GM12878 (cell line): ENCODE results near the gene LSM5. TPM values are rescaled to one million over a fixed set of nuclear protein-coding genes. Genes with fewer than 3 reads are reported as not detected.

ENCODE experiments used
- ATAC-seq: fragments of 200-7000 bp; cut with Tn5 transposase; 3 replicates; pipeline ENCODE4 v1.9.1; 2020; ENCODE audit warnings: mild to moderate bottlenecking, moderate library complexity
- BruUV-seq: library from RNA; stranded (reverse); fragments of 400-500 nt; replicated peaks from 2 replicates; lab custom pipeline; 2021; lab: Mats Ljungman, UMichigan
- CTCF ChIA-PET: fragments of 300-600 bp; sonication (Branson Sonifier 250); formaldehyde crosslinking; extraction: SDS; loops from one replicate; lab custom pipeline; 2021; ENCODE audit warnings: inconsistent platforms; lab: Yijun Ruan, JAX
- POLR2A ChIA-PET: fragments of 350-600 bp; formaldehyde crosslinking; extraction: SDS; loops from one replicate; lab custom pipeline; 2021; ENCODE audit warnings: inconsistent platforms; lab: Charles Lee
- RAD21 ChIA-PET: fragments of 300-600 bp; sonication (Branson Sonifier 250); formaldehyde crosslinking; loops from one replicate; lab custom pipeline; 2023; ENCODE audit warnings: antibody characterized with exemption; ENCODE audit not compliant: unreplicated experiment; lab: Charles Lee
- SMC1A ChIA-PET: fragments of 300-600 bp; sonication (Branson Sonifier 250); formaldehyde crosslinking; loops from one replicate; lab custom pipeline; 2023; ENCODE audit not compliant: unreplicated experiment, uncharacterized antibody; lab: Charles Lee
- DNase-seq: peaks from one replicate; pipeline ENCODE4 v3.0.0-alpha.2; 2011; ENCODE audit warnings: low read depth, low spot score
- FAIRE-seq: peaks from 3 replicates; lab custom pipeline; 2011; peaks lifted over from hg19 to GRCh38; lab: Jason Lieb, UNC
- H2AFZ ChIP-seq: 2 replicates; pipeline ENCODE4 v1.6.0; 2011; ENCODE audit warnings: low read depth, low read length, control low read depth; ENCODE audit not compliant: control insufficient read depth
- H3K27ac ChIP-seq: 2 replicates; pipeline ENCODE4 v1.5.1; 2011; ENCODE audit warnings: control low read depth; ENCODE audit not compliant: control insufficient read depth, insufficient read depth
- H3K27me3 ChIP-seq, 2 experiments: replicated peaks in 1 of 2; 2 replicates each; pipeline versions ENCODE4 v1.6.0 to v1.6.1; 2011; ENCODE audit warnings: low read length in 1 of 2; ENCODE audit not compliant: control insufficient read depth in 2 of 2, insufficient read depth in 2 of 2
- H3K36me3 ChIP-seq, 2 experiments: 2 replicates each; pipeline ENCODE4 v1.5.1; 2011; ENCODE audit warnings: low read length in 1 of 2; ENCODE audit not compliant: control insufficient read depth in 2 of 2, insufficient read depth in 2 of 2
- H3K4me1 ChIP-seq: 2 replicates; pipeline ENCODE4 v1.6.1; 2011; ENCODE audit warnings: mild to moderate bottlenecking, low read length, moderate library complexity, mixed read lengths; ENCODE audit not compliant: control insufficient read depth, insufficient read depth
- H3K4me2 ChIP-seq: 2 replicates; pipeline ENCODE4 v1.6.0; 2011; ENCODE audit warnings: control low read depth; ENCODE audit not compliant: control insufficient read depth, insufficient read depth
- H3K4me3 ChIP-seq: fragments of 200-600 bp; sonication (generic); 2 replicates; pipeline ENCODE4 v1.5.1; 2016
- H3K79me2 ChIP-seq: 2 replicates; pipeline ENCODE4 v1.6.0; 2011; ENCODE audit warnings: low read length; ENCODE audit not compliant: control insufficient read depth, insufficient read depth
- H3K9ac ChIP-seq: 2 replicates; pipeline ENCODE4 v1.8.0; 2011; ENCODE audit warnings: low read length, control low read depth, mixed read lengths; ENCODE audit not compliant: control insufficient read depth, insufficient read depth
- H3K9me3 ChIP-seq: replicated peaks from 3 replicates; pipeline ENCODE4 v1.5.1; 2011; ENCODE audit warnings: mild to moderate bottlenecking, low read length; ENCODE audit not compliant: control insufficient read depth, insufficient read depth
- H4K20me1 ChIP-seq: 2 replicates; pipeline ENCODE4 v1.6.0; 2011; ENCODE audit not compliant: control insufficient read depth, insufficient read depth
- BACH1 ChIP-seq: fragments of 450-650 bp; IDR thresholded peaks from 2 replicates; pipeline ENCODE4 v1.6.1; 2017; ENCODE audit warnings: mild to moderate bottlenecking, borderline replicate concordance
- BCL3 ChIP-seq: IDR thresholded peaks from 2 replicates; pipeline ENCODE4 v1.6.1; 2011; ENCODE audit warnings: borderline replicate concordance, low read depth, mild to moderate bottlenecking, moderate library complexity, low read length; ENCODE audit not compliant: insufficient read depth, poor library complexity, severe bottlenecking
- BMI1 ChIP-seq: fragments of 450-650 bp; IDR thresholded peaks from 2 replicates; pipeline ENCODE4 v1.6.1; 2016; ENCODE audit warnings: mild to moderate bottlenecking, moderate library complexity, borderline replicate concordance
- E2F4 ChIP-seq: IDR thresholded peaks from 2 replicates; pipeline ENCODE4 v1.6.1; 2012; ENCODE audit warnings: low read depth, low read length, improper control_type of control experiment
- E2F8 ChIP-seq: fragments of 450-650 bp; IDR thresholded peaks from 2 replicates; pipeline ENCODE4 v1.6.1; 2018; ENCODE audit warnings: mild to moderate bottlenecking, low read depth, moderate library complexity; ENCODE audit not compliant: partially characterized antibody
- FOXM1 ChIP-seq: IDR thresholded peaks from 2 replicates; pipeline ENCODE4 v1.6.1; 2012; ENCODE audit warnings: low read depth, mild to moderate bottlenecking, inconsistent platforms, low read length, moderate library complexity
- NRF1 ChIP-seq: conservative IDR thresholded peaks from 2 replicates; pipeline ENCODE4 v1.6.1; 2011; ENCODE audit warnings: mild to moderate bottlenecking, low read depth, low read length, improper control_type of control experiment
- POLR2AphosphoS2 ChIP-seq: IDR thresholded peaks from 2 replicates; pipeline ENCODE4 v1.6.1; 2011; ENCODE audit warnings: low read depth, mild to moderate bottlenecking, low read length, improper control_type of control experiment, moderate library complexity
- RB1 ChIP-seq: fragments of 450-650 bp; formaldehyde crosslinking; IDR thresholded peaks from 2 replicates; pipeline ENCODE4 v1.6.1; 2017; ENCODE audit warnings: mild to moderate bottlenecking, borderline replicate concordance
- SUPT20H ChIP-seq: IDR thresholded peaks from 2 replicates; pipeline ENCODE4 v1.6.1; 2011; ENCODE audit warnings: low read depth, mild to moderate bottlenecking, low read length, moderate library complexity, borderline replicate concordance; ENCODE audit not compliant: control insufficient read depth
- ZBTB11 ChIP-seq: fragments of 450-650 bp; formaldehyde crosslinking; IDR thresholded peaks from 2 replicates; pipeline ENCODE4 v1.5.0; 2022; ENCODE audit warnings: mild to moderate bottlenecking, missing genetic modification characterization
- WGBS: methylation state at CpG from one replicate; pipeline ENCODE4 v1.1.6; 2016; ENCODE audit warnings: low lambda C conversion rate; ENCODE audit not compliant: insufficient replicate concordance, insufficient coverage; ENCODE audit errors: missing lambda C conversion rate; 5-methylcytosine and 5-hydroxymethylcytosine counted together
- in situ Hi-C: fragments of 300-500 bp; cut with MboI; formaldehyde crosslinking; loops from 9 replicates; pipeline ENCODE4 v1.14.3; 2018; ENCODE audit warnings: mixed read lengths
- intact Hi-C: fragments of 100-400 bp; cut with micrococcal nuclease; formaldehyde crosslinking; loops from one replicate; pipeline ENCODE4 v1.14.2; 2022; ENCODE audit not compliant: unreplicated experiment
- polyA plus RNA-seq, 11 experiments: library from polyadenylated mRNA; depleted of rRNA in 4 of 11; unstranded in 6 of 11; stranded (reverse) in 5 of 11; fragments of >200 nt; fragmentation: Nextera tagmentation in 4 of 11; fragmentation: Illumina TruSeq in 1 of 11; extraction: Ambion mirVana in 4 of 11; extraction: Trizol in 1 of 11; gene quantifications; 1 replicate in 1 of 11; 2 replicates in 10 of 11; pipeline versions ENCODE4 v1.2.1 to v1.2.3, GENCODE V29; 2011 to 2016; ENCODE audit warnings: inconsistent platforms in 2 of 11, missing spikeins in 2 of 11, low read depth in 1 of 11
- total RNA-seq, 4 experiments: library from RNA; depleted of rRNA in 3 of 4; stranded (reverse); fragments of >200 nt in 3 of 4; fragmentation: Illumina TruSeq in 1 of 4; extraction: Trizol in 1 of 4; gene quantifications; 2 replicates each; pipeline versions ENCODE4 v1.2.1 to v1.2.3, GENCODE V29; 2013 to 2021

Gene LSM5
- total and polyA plus RNA-seq, 10 of the 15 experiments (the other 5 are each of a cell fraction or from before 2014, with no cell fraction given), result 29.4 to 538 (median 145) TPM

- intact Hi-C loops, result no loop called here
- Histone ChIP-seq H3K27ac (peak overlapping the region; percentile 70), H3K4me3 (no peak overlapping the region), H3K36me3 (peaks cover under 1 to 2% of the 10 kb centered on the region in 2 experiments; a peak in 2 of 4 replicates), H3K79me2 (peaks cover 22% of the 10 kb centered on the region), H4K20me1 (no peaks in the 10 kb centered on the region), H3K9me3 (peaks cover 20% of the 10 kb centered on the region), H3K4me2 (peak overlapping the region; percentile 67; the same call in 1 of the 2 replicates), H3K27me3 (no peaks in the 10 kb centered on the region), H3K9ac (no peak overlapping the region), H3K4me1 (peaks cover 17% of the 10 kb centered on the region), H2AFZ (no peak overlapping the region)
- ATAC-seq (no peak), FAIRE-seq (no peak), DNase-seq (no peak)
- POLR2A ChIA-PET, result interaction anchor here (0.6 to 1.4 kb wide), 3 partner anchors 15 to 21 kb away, joined by 3 to 9 read pairs (median 4); partner anchors contain the start of gene AVL9
- SMC1A ChIA-PET, result interaction anchor here (1.0 to 1.8 kb wide), 4 partner anchors 10 to 25 kb away, joined by 3 to 7 read pairs (median 4); partner anchors contain the start of gene AVL9
- no TSS peak for BruUV-seq
- WGBS, result 63% methylated on average over 3 of the region's 3 CpGs
- CTCF ChIA-PET, result interaction anchor here (0.9 to 1.5 kb wide), 3 partner anchors 19 to 22 kb away, joined by 3 to 4 read pairs (median 3); partner anchors contain the start of gene AVL9
- RAD21 ChIA-PET, result interaction anchor here (0.5 to 0.9 kb wide), 2 partner anchors 13 to 423 kb away, joined by 3 read pairs; no protein-coding TSS in a partner anchor
- in situ Hi-C loops, result no loop called here
- TF ChIP-seq E2F8 (no peak), BCL3 (no peak), E2F4 (no peak), BACH1 (no peak), POLR2AphosphoS2 (no peak), BMI1 (no peak), NRF1 (no peak), SUPT20H (no peak), FOXM1 (no peak), ZBTB11 (CRISPR knock-in tag) (no peak), RB1 (no peak)
Observed at GRCh38 chr7:32516551-32517100, 26.4 kb upstream of the LSM5 start.
